ENCODE data around the gene MOSPD3.
"Not testable (repeated sequence)": the region's sequence is repeated elsewhere in the genome, so short reads cannot be mapped to it uniquely, and the experiment has no call there.

MOSPD3 gene

GRCh38 chr7:100611983-100612729 is at the start of gene MOSPD3:
MOSPD3 (plus strand) TSS chr7:100612540; CDS start chr7:100612792, 252 bp downstream.
- peak within 1 kb of the TSS; percentile 99 for H3K27ac Mint-ChIP-seq
- peaks cover 24% of the 10 kb centered on the region for H3K4me1 Mint-ChIP-seq
- no peaks in the 10 kb centered on the region for H3K36me3 Mint-ChIP-seq
- H3K9me3 Mint-ChIP-seq: no peaks in the 10 kb centered on the region
- no peaks in the 10 kb centered on the region for H3K27me3 Mint-ChIP-seq
- peak within 1 kb of the TSS; percentile 99 for H3K4me3 Mint-ChIP-seq

- Mint-ChIP-seq H3K27ac (no peak overlapping the region), H3K9me3 (no peaks in the 10 kb centered on the region)
Measured at GRCh38 chr7:100563100-100563564, 49.2 kb upstream of the MOSPD3 start.

GRCh38 chr7:100563809-100564400 is 48.4 kb upstream of the MOSPD3 start:
- no peak overlapping the region for H3K27ac Mint-ChIP-seq

More at GRCh38 chr7:100563100-100563564, 49.2 kb upstream of the MOSPD3 start:
- Mint-ChIP-seq H3K4me3 (no peak overlapping the region), H3K36me3 (no peaks in the 10 kb centered on the region), H3K4me1 (peaks cover 31% of the 10 kb centered on the region), H3K27me3 (no peaks in the 10 kb centered on the region)

GRCh38 chr7:100564405-100564804 is 47.9 kb upstream of the MOSPD3 start:
- not testable (repeated sequence) for H3K27ac Mint-ChIP-seq, H3K4me3 Mint-ChIP-seq, H3K9me3 Mint-ChIP-seq, H3K36me3 Mint-ChIP-seq, H3K27me3 Mint-ChIP-seq
- peaks cover 37% of the 10 kb centered on the region for H3K4me1 Mint-ChIP-seq

More at GRCh38 chr7:100563809-100564400, 48.4 kb upstream of the MOSPD3 start:
- Mint-ChIP-seq H3K4me1 (peaks cover 37% of the 10 kb centered on the region), H3K4me3 (no peak overlapping the region), H3K36me3 (no peaks in the 10 kb centered on the region), H3K27me3 (no peaks in the 10 kb centered on the region), H3K9me3 (no peaks in the 10 kb centered on the region)

- Mint-ChIP-seq H3K27ac (peak overlapping the region; percentile 65), H3K27me3 (no peaks in the 10 kb centered on the region), H3K36me3 (no peaks in the 10 kb centered on the region), H3K9me3 (no peaks in the 10 kb centered on the region), H3K4me1 (peaks cover 34% of the 10 kb centered on the region), H3K4me3 (no peak overlapping the region)
Measured at GRCh38 chr7:100565133-100565571, 47.2 kb upstream of the MOSPD3 start.

- H3K36me3 Mint-ChIP-seq: no peaks in the 10 kb centered on the region
- no peaks in the 10 kb centered on the region for H3K27me3 Mint-ChIP-seq
- no peak overlapping the region for H3K4me3 Mint-ChIP-seq
- no peak overlapping the region for H3K27ac Mint-ChIP-seq
- H3K4me1 Mint-ChIP-seq: peaks cover 34% of the 10 kb centered on the region
- no peaks in the 10 kb centered on the region for H3K9me3 Mint-ChIP-seq
Measured at GRCh38 chr7:100566018-100566531, 46.3 kb upstream of the MOSPD3 start.

- Mint-ChIP-seq H3K4me3 (no peak overlapping the region), H3K27me3 (no peaks in the 10 kb centered on the region), H3K36me3 (no peaks in the 10 kb centered on the region), H3K27ac (no peak overlapping the region), H3K4me1 (peaks cover 38% of the 10 kb centered on the region), H3K9me3 (no peaks in the 10 kb centered on the region)
Measured at GRCh38 chr7:100567031-100567730, 45.2 kb upstream of the MOSPD3 start.

- Mint-ChIP-seq H3K36me3 (no peaks in the 10 kb centered on the region), H3K27ac (peak overlapping the region; percentile 83), H3K4me3 (no peak overlapping the region)
Measured at GRCh38 chr7:100567751-100568175, 44.6 kb upstream of the MOSPD3 start.

GRCh38 chr7:100568176-100568895 is 44.0 kb upstream of the MOSPD3 start:
- no peak overlapping the region for H3K4me3 Mint-ChIP-seq
- H3K36me3 Mint-ChIP-seq: no peaks in the 10 kb centered on the region
- H3K27me3 Mint-ChIP-seq: no peaks in the 10 kb centered on the region
- H3K9me3 Mint-ChIP-seq: no peaks in the 10 kb centered on the region
- H3K4me1 Mint-ChIP-seq: peaks cover 42% of the 10 kb centered on the region
- peak overlapping the region; percentile 83 for H3K27ac Mint-ChIP-seq

More at GRCh38 chr7:100567751-100568175, 44.6 kb upstream of the MOSPD3 start:
- Mint-ChIP-seq H3K9me3 (no peaks in the 10 kb centered on the region), H3K4me1 (peaks cover 42% of the 10 kb centered on the region), H3K27me3 (no peaks in the 10 kb centered on the region)

- Mint-ChIP-seq H3K27ac (peak overlapping the region; percentile 14), H3K4me3 (peak overlapping the region; percentile 39)
Measured at GRCh38 chr7:100568896-100569844, 43.2 kb upstream of the MOSPD3 start.

GRCh38 chr7:100570954-100571828 is 41.1 kb upstream of the MOSPD3 start:
- H3K27me3 Mint-ChIP-seq: no peaks in the 10 kb centered on the region
- H3K9me3 Mint-ChIP-seq: no peaks in the 10 kb centered on the region
- H3K4me1 Mint-ChIP-seq: peaks cover 30% of the 10 kb centered on the region
- no peak overlapping the region for H3K27ac Mint-ChIP-seq
- H3K4me3 Mint-ChIP-seq: no peak overlapping the region
- H3K36me3 Mint-ChIP-seq: no peaks in the 10 kb centered on the region

More at GRCh38 chr7:100568896-100569844, 43.2 kb upstream of the MOSPD3 start:
- H3K27me3 Mint-ChIP-seq: no peaks in the 10 kb centered on the region
- H3K4me1 Mint-ChIP-seq: peaks cover 36% of the 10 kb centered on the region
- no peaks in the 10 kb centered on the region for H3K9me3 Mint-ChIP-seq
- H3K36me3 Mint-ChIP-seq: no peaks in the 10 kb centered on the region

GRCh38 chr7:100571829-100572116 is 40.6 kb upstream of the MOSPD3 start:
- Mint-ChIP-seq H3K4me3 (no peak overlapping the region), H3K27ac (no peak overlapping the region), H3K27me3 (no peaks in the 10 kb centered on the region), H3K9me3 (no peaks in the 10 kb centered on the region), H3K4me1 (peaks cover 30% of the 10 kb centered on the region), H3K36me3 (peaks cover 3% of the 10 kb centered on the region)

- H3K4me3 Mint-ChIP-seq: no peak overlapping the region
- H3K27me3 Mint-ChIP-seq: no peaks in the 10 kb centered on the region
- H3K9me3 Mint-ChIP-seq: no peaks in the 10 kb centered on the region
- H3K36me3 Mint-ChIP-seq: peaks cover 3% of the 10 kb centered on the region
- H3K27ac Mint-ChIP-seq: no peak overlapping the region
- H3K4me1 Mint-ChIP-seq: peaks cover 28% of the 10 kb centered on the region
Measured at GRCh38 chr7:100572281-100572948, 39.9 kb upstream of the MOSPD3 start.

All from activated naive CD4-positive, alpha-beta T cell treated with anti-CD3 and anti-CD28 coated beads, Interleukin-2, amount 50 U/mL, for 24 hours (primary cell).